ENCODE measurements around the gene INPP5A.

DNA sequence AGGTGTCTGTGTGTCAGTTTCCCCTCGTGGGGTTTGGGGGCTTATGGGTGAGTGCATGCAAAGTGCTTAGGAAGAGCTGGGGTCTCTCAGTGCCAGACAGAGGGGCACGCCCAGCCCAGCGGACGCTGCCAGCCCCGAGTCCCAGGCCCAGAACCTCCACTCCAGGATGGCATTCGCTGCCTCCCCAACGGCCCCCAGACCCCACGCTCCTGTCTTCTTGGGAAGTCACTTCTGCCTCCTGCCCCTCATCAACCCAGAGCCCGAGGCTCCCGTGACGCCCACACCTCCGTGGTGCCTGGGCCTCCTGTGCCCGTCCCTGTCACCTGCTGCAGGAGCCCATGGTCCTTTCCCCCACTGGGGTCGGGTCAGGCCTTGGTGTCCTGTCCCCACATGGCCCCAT is 213.3 kb downstream of the INPP5A start:
- TF ChIP-seq POLR2A (IDR thresholded peaks at IDR 0.05; ENCODE audit: low read length) (no peak), GATA1 (IDR thresholded peaks at IDR 0.05; ENCODE audit: low read depth, low read length) (no peak)

Data from erythroblast (primary cell).